Left lobe of liver (tissue), 2 donors: Measurements from ENCODE around the gene ZNF593OS. TPM values are rescaled to one million over a fixed set of nuclear protein-coding genes. Genes with fewer than 3 reads are reported as not detected.

Source experiments
- ATAC-seq: fragments of 200-7000 bp; cut with Tn5 transposase; one replicate; pipeline ENCODE4 v1.9.1; 2020; ENCODE audit warnings: mild to moderate bottlenecking, moderate library complexity
- DNase-seq: peaks from one replicate; pipeline ENCODE4 v3.0.0-alpha.2; 2020; ENCODE audit warnings: low spot score
- total RNA-seq: library from RNA; stranded (reverse); gene quantifications from one replicate; pipeline ENCODE4 v1.2.1, GENCODE V29; 2021
- donor health status: DM: no; HTN: no; CAD: no; lungs with moderate emphysema.
- donor health status: DM: no; HTN: yes; CAD: no.

ZNF593OS gene
- total RNA-seq, 1 donor from 2014 or later = not detected

GRCh38 chr1:26129778-26130177, 41.9 kb downstream of the ZNF593OS start:
- DNase-seq = no peak
- no peak for ATAC-seq

GRCh38 chr1:26127235-26128163, 44.1 kb downstream of the ZNF593OS start:
- ATAC-seq = no peak
- DNase-seq = peak; percentile 33

- DNase-seq (peak; percentile 36), ATAC-seq (peak; percentile 39)
Observed at GRCh38 chr1:26126321-26127084, 45.1 kb downstream of the ZNF593OS start.

- ATAC-seq = no peak
- DNase-seq = no peak
Observed at GRCh38 chr1:26125946-26126320, 45.7 kb downstream of the ZNF593OS start.

GRCh38 chr1:26125382-26125781, 46.2 kb downstream of the ZNF593OS start:
- no peak for DNase-seq
- ATAC-seq = no peak

GRCh38 chr1:26124418-26125331, 47.0 kb downstream of the ZNF593OS start:
- ATAC-seq (peak; percentile 60), DNase-seq (no peak)

- DNase-seq (peak; percentile 11), ATAC-seq (no peak)
Observed at GRCh38 chr1:26122988-26123973, 48.4 kb downstream of the ZNF593OS start.

- ATAC-seq = no peak
- DNase-seq = peak; percentile 3
Observed at GRCh38 chr1:26121854-26122773, 49.5 kb downstream of the ZNF593OS start.

GRCh38 chr1:26119892-26120608, 51.6 kb downstream of the ZNF593OS start:
- ATAC-seq (no peak), DNase-seq (no peak)

Other genes starting within 250 kb of the ZNF593OS start
- gene PAFAH2, start 173.8 kb downstream of the ZNF593OS start, total RNA-seq = 23.1 TPM
- gene EXTL1, start 150.1 kb downstream of the ZNF593OS start, total RNA-seq = not detected
- gene SLC30A2, start 125.7 kb downstream of the ZNF593OS start, total RNA-seq = 0.33 TPM
- gene TRIM63, start 104.2 kb downstream of the ZNF593OS start, total RNA-seq = 0.20 TPM
- 6.3 TPM for gene PDIK1L, start 60.0 kb downstream of the ZNF593OS start, total RNA-seq
- gene FAM110D, start 12.8 kb downstream of the ZNF593OS start, total RNA-seq = 0.28 TPM
- not detected for gene C1orf232, start 2.9 kb downstream of the ZNF593OS start, total RNA-seq
- gene ZNF593, start 1.9 kb downstream of the ZNF593OS start, total RNA-seq = 23.7 TPM
- gene CNKSR1, start 5.7 kb upstream of the ZNF593OS start, total RNA-seq = 0.63 TPM
- gene CATSPER4, start 18.8 kb upstream of the ZNF593OS start, total RNA-seq = not detected
- gene CEP85, start 62.4 kb upstream of the ZNF593OS start, total RNA-seq = 5.5 TPM
- gene SH3BGRL3, start 108.3 kb upstream of the ZNF593OS start, total RNA-seq = 31.5 TPM
- gene UBXN11, start 134.8 kb upstream of the ZNF593OS start, total RNA-seq = 7.8 TPM
- 3.0 TPM for gene CD52, start 146.1 kb upstream of the ZNF593OS start, total RNA-seq
- 0.18 TPM for gene CRYBG2, start 182.3 kb upstream of the ZNF593OS start, total RNA-seq
- not detected for gene ZNF683, start 200.9 kb upstream of the ZNF593OS start, total RNA-seq
- 1.1 TPM for gene LIN28A, start 239.0 kb upstream of the ZNF593OS start, total RNA-seq